Gastrocnemius medialis (tissue), 4 donors: ENCODE data around the gene PMVK.

Experiments
- CTCF ChIP-seq, 5 experiments: fragments of 450-650 bp in 3 of 5; fragments of 200-600 bp in 2 of 5; sonication (generic) in 2 of 5; IDR thresholded peaks in 4 of 5; conservative IDR thresholded peaks in 1 of 5; 1 replicate in 4 of 5; 2 replicates in 1 of 5; pipeline ENCODE4 v1.5.1; 2016 to 2019; ENCODE audit warnings: antibody characterized with exemption in 5 of 5, mild to moderate bottlenecking in 3 of 5, moderate library complexity in 3 of 5
- POLR2A ChIP-seq, 2 donors: fragments of 450-650 bp; IDR thresholded peaks; one replicate each; pipeline ENCODE4 v1.6.1; 2017; ENCODE audit warnings: antibody characterized with exemption in 2 of 2, mild to moderate bottlenecking in 2 of 2, moderate library complexity in 2 of 2

GRCh38 chr1:154963643-154964042, 27.1 kb upstream of the PMVK start:
- TF ChIP-seq CTCF (IDR thresholded peaks at IDR 0.05 in 4 of 5, conservative IDR thresholded peaks at IDR 0.05 in 1 of 5) (no peak), POLR2A (IDR thresholded peaks at IDR 0.05) (no peak)
